K562 (cell line): Measurements from ENCODE around the gene GNAT1. TPM values are rescaled to one million over a fixed set of nuclear protein-coding genes. Genes with fewer than 3 reads are reported as not detected.
A peak's percentile ranks its signal among the peaks of the same experiment; 100 is the strongest.

Experiments used
- ADNP ChIP-seq: fragments of 200-800 bp; sonication (Bioruptor generic); IDR thresholded peaks from 2 replicates; pipeline ENCODE4 v1.6.1; 2016; ENCODE audit warnings: missing genetic modification characterization, missing compliant biosample characterization
- CBX1 ChIP-seq: sonication (generic); IDR thresholded peaks from 2 replicates; pipeline ENCODE4 v1.6.1; 2016; ENCODE audit warnings: antibody characterized with exemption, low read depth, mild to moderate bottlenecking
- CBX5 ChIP-seq: IDR thresholded peaks from 2 replicates; pipeline ENCODE4 v1.6.1; 2014; ENCODE audit warnings: low read depth, borderline replicate concordance
- CC2D1A ChIP-seq: fragments of 450-650 bp; IDR thresholded peaks from 2 replicates; pipeline ENCODE4 v1.6.1; 2017; ENCODE audit warnings: mild to moderate bottlenecking
- CHD7 ChIP-seq: fragments of 200-600 bp; sonication (generic); IDR thresholded peaks from one replicate; pipeline ENCODE4 v1.6.1; 2012; ENCODE audit warnings: mild to moderate bottlenecking, low read depth, low read length, inconsistent platforms
- DIDO1 ChIP-seq: fragments of 450-650 bp; IDR thresholded peaks from 2 replicates; pipeline ENCODE4 v1.6.1; 2016; ENCODE audit warnings: low read depth, missing biosample characterization, missing genetic modification characterization
- EGR1 ChIP-seq: fragments of 450-650 bp; conservative IDR thresholded peaks from 2 replicates; pipeline ENCODE4 v1.6.1; 2017; ENCODE audit warnings: mild to moderate bottlenecking
- KLF16 ChIP-seq: IDR thresholded peaks from 2 replicates; pipeline ENCODE4 v1.6.1; 2016; ENCODE audit warnings: antibody characterized with exemption
- MEF2A ChIP-seq: IDR thresholded peaks from 2 replicates; pipeline ENCODE4 v1.6.1; 2011; ENCODE audit warnings: low read depth, mild to moderate bottlenecking, low read length, moderate library complexity; ENCODE audit not compliant: control insufficient read depth
- RB1 ChIP-seq: fragments of 450-650 bp; IDR thresholded peaks from 2 replicates; pipeline ENCODE4 v1.6.1; 2017; ENCODE audit warnings: low read depth, mild to moderate bottlenecking
- SMC3 ChIP-seq: conservative IDR thresholded peaks from 2 replicates; pipeline ENCODE4 v1.6.1; 2011; ENCODE audit warnings: low read depth, low read length, improper control_type of control experiment; ENCODE audit not compliant: insufficient read depth
- U2AF2 ChIP-seq: fragments of 200-400 bp; formaldehyde crosslinking; optimal IDR thresholded peaks from 2 replicates; pipeline ENCODE3; 2017; ENCODE audit warnings: low read depth, mild to moderate bottlenecking, low read length
- polyA plus RNA-seq, 8 experiments: library from polyadenylated mRNA; depleted of rRNA in 4 of 8; stranded (reverse) in 5 of 8; unstranded in 3 of 8; fragments of >200 nt; fragmentation: Nextera tagmentation in 2 of 8; fragmentation: Illumina TruSeq in 1 of 8; extraction: Ambion mirVana in 2 of 8; extraction: Trizol in 1 of 8; gene quantifications; 2 replicates each; pipeline versions ENCODE4 v1.2.1 to v1.2.3, GENCODE V29; 2011 to 2014; ENCODE audit warnings: inconsistent platforms in 1 of 8, missing spikeins in 1 of 8
- total RNA-seq, 7 experiments: library from RNA; depleted of rRNA in 6 of 7; stranded (reverse); fragments of >200 nt in 6 of 7; fragmentation: Illumina TruSeq in 2 of 7; extraction: Trizol in 2 of 7; gene quantifications; 2 replicates each; pipeline versions ENCODE4 v1.2.1 to v1.2.3, GENCODE V29; 2011 to 2021; ENCODE audit warnings: low replicate concordance in 1 of 7
- TF ChIP-seq, protein P1 (sequence below): sonication (generic); formaldehyde crosslinking; IDR thresholded peaks from 2 replicates; pipeline ENCODE4 v1.8.0; 2022; ENCODE audit warnings: missing genetic modification reagents, mild to moderate bottlenecking, moderate library complexity, borderline replicate concordance

The GNAT1 gene
- total and polyA plus RNA-seq, 9 of the 15 experiments (the other 6 are each of a cell fraction or from before 2014, with no cell fraction given), result not detected

DNA sequence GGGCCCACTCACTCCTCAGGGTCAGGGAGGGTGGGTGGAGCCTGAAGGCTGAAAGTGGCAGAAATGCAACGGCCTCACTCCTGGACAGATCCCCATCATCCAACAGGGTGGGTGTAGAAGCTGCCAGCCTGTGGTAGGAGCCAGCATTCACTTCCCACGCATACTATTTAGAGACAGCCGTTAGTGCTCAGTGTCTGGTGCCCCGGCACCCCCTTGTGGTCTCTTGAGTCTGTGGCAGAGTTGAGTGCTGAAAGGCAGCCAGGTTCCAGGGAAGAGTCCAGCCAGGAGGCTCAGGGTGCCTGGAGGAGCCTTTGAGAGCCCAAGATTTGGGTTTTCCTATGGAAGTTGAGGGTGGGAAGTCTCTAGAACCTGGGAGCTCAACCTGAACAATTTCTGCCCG lies 2.1 kb upstream of the GNAT1 start (continued):
- TF ChIP-seq CHD7 (no peak), CBX1 (no peak), MEF2A (0 out of 2 replicates have a peak, but pooled peaks have one; percentile 29), SMC3 (peak; percentile 92), EGR1 (peak; percentile 78), CBX5 (no peak), KLF16 (0 out of 2 replicates have a peak, but pooled peaks have one; percentile 15), RB1 (peak; percentile 40; the same call in 1 of the 2 replicates), U2AF2 (no peak), CC2D1A (peak; percentile 48; the same call in 1 of the 2 replicates), DIDO1 (tag) (no peak), ADNP (tag) (no peak)
- TF ChIP-seq, protein P1, sequence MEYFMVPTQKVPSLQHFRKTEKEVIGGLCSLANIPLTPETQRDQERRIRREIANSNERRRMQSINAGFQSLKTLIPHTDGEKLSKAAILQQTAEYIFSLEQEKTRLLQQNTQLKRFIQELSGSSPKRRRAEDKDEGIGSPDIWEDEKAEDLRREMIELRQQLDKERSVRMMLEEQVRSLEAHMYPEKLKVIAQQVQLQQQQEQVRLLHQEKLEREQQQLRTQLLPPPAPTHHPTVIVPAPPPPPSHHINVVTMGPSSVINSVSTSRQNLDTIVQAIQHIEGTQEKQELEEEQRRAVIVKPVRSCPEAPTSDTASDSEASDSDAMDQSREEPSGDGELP (CRISPR knock-in tag), result peak; percentile 33; the same call in 1 of the 2 replicates
